Measurements from ENCODE around the gene UBQLN2. TPM values are rescaled to one million over a fixed set of nuclear protein-coding genes. Genes with fewer than 3 reads are reported as not detected.

Gene UBQLN2
- polyA plus RNA-seq, 1 of the 3 experiments (the other 2 are of a cell fraction) = 10.7 TPM

DNA sequence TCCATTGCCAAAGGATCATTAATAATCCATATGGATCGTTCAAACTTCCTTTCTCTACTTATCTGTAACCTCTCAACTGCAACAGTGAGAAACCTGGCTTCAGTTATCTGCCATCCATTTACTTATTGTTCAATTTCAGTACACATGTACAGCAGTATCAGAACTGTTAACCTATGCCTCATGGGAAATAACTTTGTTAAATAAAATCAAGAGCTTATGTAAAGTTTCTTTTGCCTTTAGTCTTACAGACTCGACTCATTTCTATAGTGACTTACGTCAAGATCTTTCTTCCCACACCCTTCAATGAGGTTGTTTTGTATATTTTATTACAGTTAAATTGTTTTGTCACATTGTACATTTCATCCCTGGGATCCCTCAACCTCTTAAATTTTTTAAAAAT is 11.4 kb downstream of the UBQLN2 start:
- no peak for DNase-seq
- Histone ChIP-seq H3K4me1 (ENCODE audit: control insufficient read depth in 1 of 2, insufficient read depth in 2 of 2, low read depth in 1 of 2, low read length in 1 of 2) (no peaks in the 10 kb centered on the region), H3K27ac (ENCODE audit: low read depth in 2 of 2, low read length in 1 of 2) (no peak overlapping the region), H3K9me3 (no peaks in the 10 kb centered on the region), H3K36me3 (replicated peaks in 1 of 2; ENCODE audit: control insufficient read depth in 1 of 2, insufficient read depth in 2 of 2, low read length in 1 of 2) (peaks cover 0 to 1% of the 10 kb centered on the region in 2 experiments), H2AFZ (ENCODE audit: low read depth) (no peak overlapping the region), H3K9me2 (no peaks in the 10 kb centered on the region), H3K4me2 (no peak overlapping the region), H3K9ac (no peak overlapping the region), H4K20me1 (ENCODE audit: insufficient read depth) (no peaks in the 10 kb centered on the region), H3K27me3 (ENCODE audit: insufficient read depth) (no peaks in the 10 kb centered on the region), H3F3A (replicated peaks; ENCODE audit: insufficient read depth) (no peaks in the 10 kb centered on the region), H3K4me3 (ENCODE audit: low read depth in 2 of 2, low read length in 1 of 2) (no peak overlapping the region), H3K79me2 (ENCODE audit: insufficient read depth) (no peaks in the 10 kb centered on the region)
- 44% methylated on average over 3 of the region's 3 CpGs for WGBS (ENCODE audit: low lambda C conversion rate)
- ChIA-PET CTCF (no interaction called here), POLR2A (no interaction called here)
- TF ChIP-seq MAX (IDR thresholded peaks at IDR 0.05; ENCODE audit: low read depth) = no peak

DNA sequence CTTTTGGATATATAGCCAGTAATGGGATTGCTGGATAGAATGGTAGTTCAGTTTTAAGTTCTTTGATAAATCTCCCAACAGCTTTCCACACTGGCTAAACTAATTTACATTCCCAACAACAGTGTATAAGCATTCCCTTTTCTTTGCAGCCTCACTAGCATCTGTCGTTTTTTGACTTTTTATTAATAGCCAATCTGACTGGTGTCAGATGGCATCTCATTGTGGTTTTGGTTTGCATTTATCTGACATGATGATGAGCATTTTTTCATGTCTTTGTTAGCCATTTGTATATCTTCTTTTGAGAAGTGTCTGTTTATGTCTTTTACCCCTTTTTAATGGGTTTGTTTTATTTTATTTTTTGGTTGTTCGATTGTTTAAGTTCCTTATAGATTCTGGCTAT is 13.3 kb downstream of the UBQLN2 start:
- Histone ChIP-seq H3K4me1 (ENCODE audit: control insufficient read depth in 1 of 2, insufficient read depth in 2 of 2, low read depth in 1 of 2, low read length in 1 of 2) (no peaks in the 10 kb centered on the region), H3K4me3 (ENCODE audit: low read depth in 2 of 2, low read length in 1 of 2) (no peak overlapping the region), H3K9me2 (no peaks in the 10 kb centered on the region), H3F3A (replicated peaks; ENCODE audit: insufficient read depth) (no peaks in the 10 kb centered on the region), H3K27me3 (ENCODE audit: insufficient read depth) (no peaks in the 10 kb centered on the region), H3K4me2 (no peak overlapping the region), H4K20me1 (ENCODE audit: insufficient read depth) (no peaks in the 10 kb centered on the region), H3K27ac (ENCODE audit: low read depth in 2 of 2, low read length in 1 of 2) (no peak overlapping the region), H3K79me2 (ENCODE audit: insufficient read depth) (no peaks in the 10 kb centered on the region), H3K36me3 (replicated peaks in 1 of 2; ENCODE audit: control insufficient read depth in 1 of 2, insufficient read depth in 2 of 2, low read length in 1 of 2) (no peaks in the 10 kb centered on the region), H2AFZ (ENCODE audit: low read depth) (no peak overlapping the region), H3K9me3 (no peaks in the 10 kb centered on the region), H3K9ac (no peak overlapping the region)
- ChIA-PET POLR2A (no interaction called here), CTCF (no interaction called here)
- TF ChIP-seq SMC3 (IDR thresholded peaks at IDR 0.05; ENCODE audit: low read depth, low read length) = no peak
- WGBS (ENCODE audit: low lambda C conversion rate) = 44% methylated on average over 2 of the region's 2 CpGs
- no peak for DNase-seq

- no peaks in the 10 kb centered on the region for H3K4me1 ChIP-seq (ENCODE audit: control insufficient read depth in 1 of 2, insufficient read depth in 2 of 2, low read depth in 1 of 2, low read length in 1 of 2)
- 33% methylated on average over 9 of the region's 11 CpGs for WGBS (ENCODE audit: low lambda C conversion rate)
- no peaks in the 10 kb centered on the region for H3K9me2 ChIP-seq
- H3K79me2 ChIP-seq (ENCODE audit: insufficient read depth) = no peaks in the 10 kb centered on the region
- no peak overlapping the region for H2AFZ ChIP-seq (ENCODE audit: low read depth)
- no peak overlapping the region for H3K4me3 ChIP-seq (ENCODE audit: low read depth in 2 of 2, low read length in 1 of 2)
- TF ChIP-seq MAX (IDR thresholded peaks at IDR 0.05; ENCODE audit: low read depth) = no peak
- TF ChIP-seq TAF1 (IDR thresholded peaks at IDR 0.05; ENCODE audit: borderline replicate concordance, low read depth, low read length) = no peak
- no peak for TF ChIP-seq NRF1 (IDR thresholded peaks at IDR 0.05; ENCODE audit: low read depth, low read length)
- TF ChIP-seq GATA2 (CRISPR knock-in tag; IDR thresholded peaks at IDR 0.05) = no peak
- TF ChIP-seq RXRA (IDR thresholded peaks at IDR 0.05; ENCODE audit: borderline replicate concordance, low read depth) = no peak
- TF ChIP-seq FOXJ3 (CRISPR knock-in tag; IDR thresholded peaks at IDR 0.05) = no peak
- TF ChIP-seq POLR2AphosphoS5 (IDR thresholded peaks at IDR 0.05; ENCODE audit: low read depth, low read length) = no peak
- no peak for TF ChIP-seq MXI1 (IDR thresholded peaks at IDR 0.05; ENCODE audit: low read depth, low read length)
- TF ChIP-seq NFIC (IDR thresholded peaks at IDR 0.05; ENCODE audit: borderline replicate concordance) = no peak
- no peak for TF ChIP-seq FOXM1 (IDR thresholded peaks at IDR 0.05; ENCODE audit: low read depth)
- TF ChIP-seq ZBTB33 (IDR thresholded peaks at IDR 0.05; ENCODE audit: borderline replicate concordance, low read depth) = no peak
- no peak for TF ChIP-seq TEAD4 (IDR thresholded peaks at IDR 0.05; ENCODE audit: borderline replicate concordance, insufficient read depth)
- TF ChIP-seq, protein P1, sequence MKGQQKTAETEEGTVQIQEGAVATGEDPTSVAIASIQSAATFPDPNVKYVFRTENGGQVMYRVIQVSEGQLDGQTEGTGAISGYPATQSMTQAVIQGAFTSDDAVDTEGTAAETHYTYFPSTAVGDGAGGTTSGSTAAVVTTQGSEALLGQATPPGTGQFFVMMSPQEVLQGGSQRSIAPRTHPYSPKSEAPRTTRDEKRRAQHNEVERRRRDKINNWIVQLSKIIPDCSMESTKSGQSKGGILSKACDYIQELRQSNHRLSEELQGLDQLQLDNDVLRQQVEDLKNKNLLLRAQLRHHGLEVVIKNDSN (IDR thresholded peaks at IDR 0.05; ENCODE audit: borderline replicate concordance, low read depth) = no peak
- no peak for TF ChIP-seq SMC3 (IDR thresholded peaks at IDR 0.05; ENCODE audit: low read depth, low read length)
- TF ChIP-seq MEF2A (IDR thresholded peaks at IDR 0.05; ENCODE audit: borderline replicate concordance, low read depth) = no peak
- TF ChIP-seq, protein P2, sequence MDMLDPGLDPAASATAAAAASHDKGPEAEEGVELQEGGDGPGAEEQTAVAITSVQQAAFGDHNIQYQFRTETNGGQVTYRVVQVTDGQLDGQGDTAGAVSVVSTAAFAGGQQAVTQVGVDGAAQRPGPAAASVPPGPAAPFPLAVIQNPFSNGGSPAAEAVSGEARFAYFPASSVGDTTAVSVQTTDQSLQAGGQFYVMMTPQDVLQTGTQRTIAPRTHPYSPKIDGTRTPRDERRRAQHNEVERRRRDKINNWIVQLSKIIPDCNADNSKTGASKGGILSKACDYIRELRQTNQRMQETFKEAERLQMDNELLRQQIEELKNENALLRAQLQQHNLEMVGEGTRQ (IDR thresholded peaks at IDR 0.05; ENCODE audit: borderline replicate concordance, low read depth, low read length) = no peak
- H3K9ac ChIP-seq = no peak overlapping the region
- H3K9me3 ChIP-seq = no peaks in the 10 kb centered on the region
- H3K36me3 ChIP-seq (replicated peaks in 1 of 2; ENCODE audit: control insufficient read depth in 1 of 2, insufficient read depth in 2 of 2, low read length in 1 of 2) = no peaks in the 10 kb centered on the region
- no peak overlapping the region for H3K27ac ChIP-seq (ENCODE audit: low read depth in 2 of 2, low read length in 1 of 2)
- no peaks in the 10 kb centered on the region for H3F3A ChIP-seq (replicated peaks; ENCODE audit: insufficient read depth)
- CTCF ChIA-PET = no interaction called here
- POLR2A ChIA-PET = no interaction called here
- no peak for DNase-seq
- H3K4me2 ChIP-seq = no peak overlapping the region
- H4K20me1 ChIP-seq (ENCODE audit: insufficient read depth) = no peaks in the 10 kb centered on the region
- H3K27me3 ChIP-seq (ENCODE audit: insufficient read depth) = no peaks in the 10 kb centered on the region
Measured at GRCh38 chrX:56588397-56589188, 25.2 kb downstream of the UBQLN2 start.
